Endothelial cell of umbilical vein (primary cell): ENCODE data around the gene LMF1. TPM values are rescaled to one million over a fixed set of nuclear protein-coding genes. Genes with fewer than 3 reads are reported as not detected.

Experiments
- BruUV-seq: library from RNA; stranded (reverse); fragments of 400-500 nt; replicated peaks from 2 replicates; lab custom pipeline; 2021; lab: Mats Ljungman, UMichigan
- CTCF ChIA-PET: fragments of 300-600, 350-600 bp; sonication (Branson Sonifier 250); formaldehyde crosslinking; loops from one replicate; lab custom pipeline; 2021; ENCODE audit warnings: antibody characterized with exemption, inconsistent platforms; lab: Charles Lee
- POLR2A ChIA-PET: fragments of 300-600, 350-600 bp; sonication (Branson Sonifier 250); formaldehyde crosslinking; loops from one replicate; lab custom pipeline; 2021; ENCODE audit warnings: antibody characterized with exemption, inconsistent platforms; lab: Charles Lee
- DNase-seq: peaks from one replicate; pipeline ENCODE4 v3.0.0-alpha.2; 2011; ENCODE audit warnings: low read depth, low spot score
- FAIRE-seq: peaks from 2 replicates; lab custom pipeline; 2011; peaks lifted over from hg19 to GRCh38; lab: Jason Lieb, UNC
- H2AFZ ChIP-seq: 2 replicates; pipeline ENCODE4 v1.6.0; 2012; ENCODE audit warnings: low read depth, low read length, control low read depth, inconsistent platforms
- H3K27ac ChIP-seq: 2 replicates; pipeline ENCODE4 v1.5.1; 2011; ENCODE audit warnings: low read depth, mild to moderate bottlenecking, control low read depth, low read length, moderate library complexity; ENCODE audit not compliant: insufficient read depth
- H3K27me3 ChIP-seq, 2 experiments: 2 replicates each; pipeline versions ENCODE4 v1.6.0 to v1.6.1; 2011; ENCODE audit warnings: low read length in 2 of 2, mixed read lengths in 1 of 2; ENCODE audit not compliant: control insufficient read depth in 2 of 2, insufficient read depth in 2 of 2
- H3K36me3 ChIP-seq, 2 experiments: 2 replicates in 1 of 2; 3 replicates in 1 of 2; pipeline ENCODE4 v1.5.1; 2011; ENCODE audit warnings: low read length in 2 of 2, mild to moderate bottlenecking in 1 of 2, moderate library complexity in 1 of 2; ENCODE audit not compliant: control insufficient read depth in 2 of 2, insufficient read depth in 2 of 2; ENCODE audit errors: extremely low read depth in 1 of 2
- H3K4me1 ChIP-seq: 3 replicates; pipeline ENCODE4 v1.5.1; 2011; ENCODE audit warnings: mild to moderate bottlenecking, low read length; ENCODE audit not compliant: control insufficient read depth, insufficient read depth; ENCODE audit errors: extremely low read depth
- H3K4me2 ChIP-seq: 2 replicates; pipeline ENCODE4 v1.6.1; 2011; ENCODE audit warnings: low read length, control low read depth, mixed read lengths; ENCODE audit not compliant: insufficient read depth
- H3K4me3 ChIP-seq, 3 experiments: fragments of 200-600 bp in 1 of 3; sonication (generic), shearing (Covaris generic) in 1 of 3; replicated peaks in 1 of 3; 2 replicates each; pipeline ENCODE4 v1.5.1; 2011 to 2016; ENCODE audit warnings: control low read depth in 3 of 3, low read length in 3 of 3, mild to moderate bottlenecking in 2 of 3, inconsistent platforms in 1 of 3, low read depth in 1 of 3, moderate library complexity in 1 of 3; ENCODE audit not compliant: insufficient read depth in 1 of 3
- H3K79me2 ChIP-seq: 2 replicates; pipeline ENCODE4 v1.6.0; 2012; ENCODE audit warnings: low read length, inconsistent platforms; ENCODE audit not compliant: control insufficient read depth, insufficient read depth
- H3K9ac ChIP-seq: replicated peaks from 2 replicates; pipeline ENCODE3; 2011; ENCODE audit warnings: low read length, control low read depth; ENCODE audit not compliant: insufficient read depth; ENCODE audit errors: extremely low read depth
- H3K9me1 ChIP-seq: replicated peaks from 3 replicates; pipeline ENCODE4 v1.6.0; 2011; ENCODE audit warnings: mild to moderate bottlenecking, low read length; ENCODE audit not compliant: control insufficient read depth, insufficient read depth; ENCODE audit errors: extremely low read depth
- H3K9me3 ChIP-seq: replicated peaks from 2 replicates; pipeline ENCODE4 v1.5.1; 2012; ENCODE audit warnings: low read length, inconsistent platforms; ENCODE audit not compliant: control insufficient read depth, insufficient read depth
- H4K20me1 ChIP-seq: replicated peaks from 2 replicates; pipeline ENCODE3; 2011; ENCODE audit warnings: mild to moderate bottlenecking, low read length; ENCODE audit not compliant: control insufficient read depth, insufficient read depth; ENCODE audit errors: extremely low read depth
- EZH2 ChIP-seq: IDR thresholded peaks from 2 replicates; pipeline ENCODE4 v1.6.1; 2012; ENCODE audit warnings: borderline replicate concordance, low read depth, mild to moderate bottlenecking, moderate library complexity, low read length, inconsistent platforms; ENCODE audit not compliant: severe bottlenecking
- FOS ChIP-seq: IDR thresholded peaks from 2 replicates; pipeline ENCODE4 v1.6.1; 2011; ENCODE audit warnings: mild to moderate bottlenecking, low read length, moderate library complexity, borderline replicate concordance; ENCODE audit not compliant: insufficient read depth
- GATA2 ChIP-seq: IDR thresholded peaks from 2 replicates; pipeline ENCODE4 v1.7.0; 2011; ENCODE audit warnings: low read depth, mild to moderate bottlenecking, moderate library complexity, mixed read lengths, low read length; ENCODE audit not compliant: insufficient read length, insufficient read depth
- JUN ChIP-seq: IDR thresholded peaks from 2 replicates; pipeline ENCODE4 v1.6.1; 2011; ENCODE audit warnings: borderline replicate concordance, low read depth; ENCODE audit not compliant: insufficient read length, insufficient read depth
- MYC ChIP-seq: IDR thresholded peaks from one replicate; pipeline ENCODE4 v1.6.1; 2011; ENCODE audit warnings: mild to moderate bottlenecking, low read depth, low read length
- POLR2A ChIP-seq: IDR thresholded peaks from 2 replicates; pipeline ENCODE4 v1.6.1; 2012; ENCODE audit warnings: low read depth, mild to moderate bottlenecking, control low read depth, low read length
- POLR2AphosphoS5 ChIP-seq: IDR thresholded peaks from 2 replicates; pipeline ENCODE4 v1.6.1; 2012; ENCODE audit warnings: low read depth, mild to moderate bottlenecking, control low read depth, low read length, moderate library complexity; ENCODE audit not compliant: insufficient read depth
- dilution Hi-C: fragments of 300-500 bp; cut with MboI; formaldehyde crosslinking; loops from one replicate; pipeline ENCODE4 v1.15.0; 2019; ENCODE audit warnings: low sequenced_read_pairs; ENCODE audit not compliant: extremely low pct_ligation_motif_present
- intact Hi-C: fragments of 100-400 bp; cut with micrococcal nuclease; formaldehyde crosslinking; loops from one replicate; pipeline ENCODE4 v1.10.0; 2022
- polyA plus RNA-seq, 4 experiments: library from polyadenylated mRNA; depleted of rRNA in 3 of 4; stranded (reverse) in 3 of 4; unstranded in 1 of 4; fragments of >200 nt; gene quantifications; 2 replicates each; pipeline versions ENCODE4 v1.2.1 to v1.2.3, GENCODE V29; 2011 to 2012; ENCODE audit warnings: missing spikeins in 1 of 4
- total RNA-seq: library from RNA; stranded (reverse); gene quantifications from 2 replicates; pipeline ENCODE4 v1.2.3, GENCODE V29; 2021
- TF ChIP-seq, protein P1 (sequence below): IDR thresholded peaks from 2 replicates; pipeline ENCODE4 v1.6.1; 2011; ENCODE audit not compliant: insufficient read depth, insufficient read length
- TF ChIP-seq, protein P2 (sequence below), 2 donors: IDR thresholded peaks; 1 replicate in 1 of 2; 2 replicates in 1 of 2; pipeline ENCODE4 v1.5.1; 2011; ENCODE audit warnings: low read length in 2 of 2, mild to moderate bottlenecking in 2 of 2, moderate library complexity in 2 of 2, control low read depth in 1 of 2, inconsistent platforms in 1 of 2, low read depth in 1 of 2; ENCODE audit not compliant: insufficient read depth in 1 of 2; ENCODE audit errors: extremely low read depth in 1 of 2

Gene LMF1
- total and polyA plus RNA-seq, 2 donors (not counting 3 experiments of a cell fraction or from before 2014, with no cell fraction given): 17.8 TPM

DNA sequence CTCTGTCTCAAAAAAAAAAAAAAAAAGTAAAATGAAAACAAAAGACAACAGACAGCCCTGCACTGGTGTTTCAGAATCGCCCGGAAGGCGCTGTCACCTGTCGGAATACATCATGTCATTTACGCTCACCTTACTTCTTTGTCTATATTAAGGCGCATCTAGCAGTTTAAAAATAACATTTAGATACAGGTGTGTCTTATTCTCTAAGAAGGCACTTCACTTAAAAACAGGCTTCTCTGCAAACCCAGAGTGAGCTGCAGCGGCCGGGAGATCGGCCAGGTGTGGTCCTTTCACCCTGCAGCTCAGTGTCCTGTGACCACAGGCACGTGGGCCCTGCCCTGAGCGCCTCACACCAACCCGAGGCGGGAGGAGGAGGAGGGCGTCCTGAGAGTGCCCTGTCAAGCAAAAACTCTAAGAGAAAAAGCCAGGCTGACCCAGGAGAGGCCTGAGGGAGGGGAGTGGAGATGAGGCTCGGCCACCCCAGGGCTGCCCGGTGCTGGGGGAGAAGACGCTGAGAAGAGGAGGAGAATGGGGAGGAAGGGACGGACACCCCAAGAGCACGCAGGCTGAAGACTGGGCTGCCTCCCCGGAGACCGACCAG is 3.3 kb upstream of the LMF1 start:
- no peak overlapping the region for H3K4me3 ChIP-seq
- no peak overlapping the region for H3K9ac ChIP-seq
- BruUV-seq: no TSS peak
- CTCF ChIA-PET: interaction anchor here (0.6 to 1.1 kb wide), 2 partner anchors 7 to 10 kb away, joined by 3 to 4 read pairs; partner anchors contain the start of gene SOX8
- FAIRE-seq (no peak), DNase-seq (no peak)
- H3K79me2 ChIP-seq: no peaks in the 10 kb centered on the region
- dilution Hi-C loops: no loop called here
- peaks cover 7% of the 10 kb centered on the region for H3K4me1 ChIP-seq
- intact Hi-C loops: no loop called here
- POLR2A ChIA-PET: no interaction called here
- no peak overlapping the region for H3K4me2 ChIP-seq
- H3K9me3 ChIP-seq: no peaks in the 10 kb centered on the region
- no peaks in the 10 kb centered on the region for H3K9me1 ChIP-seq
- no peak overlapping the region for H2AFZ ChIP-seq
- no peaks in the 10 kb centered on the region for H3K27me3 ChIP-seq
- H3K27ac ChIP-seq: no peak overlapping the region
- no peaks in the 10 kb centered on the region for H4K20me1 ChIP-seq
- no peaks in the 10 kb centered on the region for H3K36me3 ChIP-seq
- TF ChIP-seq POLR2AphosphoS5: no peak
- TF ChIP-seq, protein P1, sequence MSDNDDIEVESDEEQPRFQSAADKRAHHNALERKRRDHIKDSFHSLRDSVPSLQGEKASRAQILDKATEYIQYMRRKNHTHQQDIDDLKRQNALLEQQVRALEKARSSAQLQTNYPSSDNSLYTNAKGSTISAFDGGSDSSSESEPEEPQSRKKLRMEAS: no peak

DNA sequence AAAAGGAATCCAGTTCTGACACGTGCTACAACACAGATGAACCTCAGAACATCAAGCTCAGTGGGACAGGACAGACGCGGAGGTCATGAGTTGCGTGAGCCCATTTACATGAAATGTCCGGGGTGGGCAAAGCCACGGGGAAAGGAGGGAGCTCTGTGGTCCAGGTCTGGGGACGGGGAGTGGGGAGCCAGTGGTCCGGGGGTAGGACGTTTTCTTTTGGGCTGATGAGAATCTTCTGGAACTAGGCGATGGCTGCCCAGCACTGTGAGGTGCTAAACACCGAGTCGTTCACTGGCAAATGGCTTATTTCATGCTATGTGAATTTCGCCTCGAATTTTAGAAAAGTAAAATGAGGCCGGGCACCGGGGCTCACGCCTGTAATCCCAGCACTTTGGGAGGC is 2.6 kb upstream of the LMF1 start:
- TF ChIP-seq, protein P1: no peak
- TF ChIP-seq EZH2 (no peak), GATA2 (no peak), FOS (no peak), POLR2A (no peak), POLR2AphosphoS5 (no peak), MYC (no peak), JUN (no peak)
- TF ChIP-seq, protein P2, sequence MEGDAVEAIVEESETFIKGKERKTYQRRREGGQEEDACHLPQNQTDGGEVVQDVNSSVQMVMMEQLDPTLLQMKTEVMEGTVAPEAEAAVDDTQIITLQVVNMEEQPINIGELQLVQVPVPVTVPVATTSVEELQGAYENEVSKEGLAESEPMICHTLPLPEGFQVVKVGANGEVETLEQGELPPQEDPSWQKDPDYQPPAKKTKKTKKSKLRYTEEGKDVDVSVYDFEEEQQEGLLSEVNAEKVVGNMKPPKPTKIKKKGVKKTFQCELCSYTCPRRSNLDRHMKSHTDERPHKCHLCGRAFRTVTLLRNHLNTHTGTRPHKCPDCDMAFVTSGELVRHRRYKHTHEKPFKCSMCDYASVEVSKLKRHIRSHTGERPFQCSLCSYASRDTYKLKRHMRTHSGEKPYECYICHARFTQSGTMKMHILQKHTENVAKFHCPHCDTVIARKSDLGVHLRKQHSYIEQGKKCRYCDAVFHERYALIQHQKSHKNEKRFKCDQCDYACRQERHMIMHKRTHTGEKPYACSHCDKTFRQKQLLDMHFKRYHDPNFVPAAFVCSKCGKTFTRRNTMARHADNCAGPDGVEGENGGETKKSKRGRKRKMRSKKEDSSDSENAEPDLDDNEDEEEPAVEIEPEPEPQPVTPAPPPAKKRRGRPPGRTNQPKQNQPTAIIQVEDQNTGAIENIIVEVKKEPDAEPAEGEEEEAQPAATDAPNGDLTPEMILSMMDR (IDR thresholded peaks at IDR 0.05; ENCODE audit: extremely low read depth in 1 of 2, insufficient read depth in 1 of 2, low read depth in 1 of 2, low read length in 2 of 2): no peak
- Histone ChIP-seq H3K4me2 (no peak overlapping the region), H3K27ac (no peak overlapping the region), H2AFZ (no peak overlapping the region), H3K36me3 (no peaks in the 10 kb centered on the region), H3K4me1 (peaks cover 7% of the 10 kb centered on the region), H3K9me1 (no peaks in the 10 kb centered on the region), H4K20me1 (no peaks in the 10 kb centered on the region), H3K4me3 (no peak overlapping the region), H3K79me2 (no peaks in the 10 kb centered on the region), H3K27me3 (no peaks in the 10 kb centered on the region), H3K9me3 (no peaks in the 10 kb centered on the region), H3K9ac (no peak overlapping the region)
- dilution Hi-C loops (no loop called here), intact Hi-C loops (no loop called here)
- ChIA-PET CTCF (interaction anchor here (1.1 kb wide), 1 partner anchor 8 kb away, joined by 4 read pairs; the partner anchor contains the start of gene SOX8), POLR2A (no interaction called here)
- BruUV-seq: no TSS peak
- no peak for FAIRE-seq
- no peak for DNase-seq
